Activated T-helper 1 cell treated with anti-CD3 and anti-CD28 coated beads, Interleukin-12 subunit alpha, Interleukin-12 subunit beta, Interleukin-2, Interleukin-4 antibody, amounts not matched to agents 30 ng/mL and 10 ng/mL and 1 ng/mL, durations not matched to agents 14 hours and 24 hours and 36 hours (primary cell): ENCODE results near the gene IFT81. TPM values are rescaled to one million over a fixed set of nuclear protein-coding genes. Genes with fewer than 3 reads are reported as not detected.

Source experiments
- total RNA-seq: library from RNA; stranded (reverse); gene quantifications from 2 replicates; pipeline ENCODE4 v1.2.3, GENCODE V29; 2022

The IFT81 gene
- total RNA-seq, 1 donor from 2014 or later, result 1.2 TPM

Other genes starting within 250 kb of the IFT81 start
- gene GLTP, start 243.8 kb upstream of the IFT81 start, total RNA-seq, result 27.7 and 29.1 TPM in 2 replicates
- gene TCHP, start 224.1 kb upstream of the IFT81 start, total RNA-seq, result 30.4 and 31.1 TPM in 2 replicates
- 86.2 and 87.5 TPM in 2 replicates for gene GIT2, start 128.0 kb upstream of the IFT81 start, total RNA-seq
- 60.4 and 62.4 TPM in 2 replicates for gene ANKRD13A, start 124.9 kb upstream of the IFT81 start, total RNA-seq
- gene C12orf76, start 75.8 kb upstream of the IFT81 start, total RNA-seq, result 20.3 and 20.8 TPM in 2 replicates
- gene ATP2A2, start 156.9 kb downstream of the IFT81 start, total RNA-seq, result 208 and 211 TPM in 2 replicates